Measurements from ENCODE around the gene AKAP8L. TPM values are rescaled to one million over a fixed set of nuclear protein-coding genes. Genes with fewer than 3 reads are reported as not detected.
A peak's percentile ranks its signal among the peaks of the same experiment; 100 is the strongest.

Gene AKAP8L
- total and polyA plus RNA-seq, 2 of the 8 experiments (the other 6 are each of a cell fraction or from before 2014, with no cell fraction given): 75.1 to 138 TPM

- no peak for FAIRE-seq
- POLR2A ChIA-PET (ENCODE audit: partially characterized antibody): interaction anchor here (1.6 to 5.0 kb wide), 3 partner anchors 10 to 18 kb away, joined by 4 to 71 read pairs (median 5); partner anchors contain the start of gene AKAP8L
- H2BK15ac ChIP-seq (ENCODE audit: low read length): no peak overlapping the region
- no peak overlapping the region for H4K8ac ChIP-seq (ENCODE audit: extremely low read depth, insufficient read depth, low read length)
- no peak overlapping the region for H2BK12ac ChIP-seq (ENCODE audit: low read depth, low read length)
- H3K79me1 ChIP-seq (ENCODE audit: low read depth, low read length): peaks cover 22% of the 10 kb centered on the region
- H2BK20ac ChIP-seq (ENCODE audit: low read length): no peak overlapping the region
- DNase-seq (ENCODE audit: low read depth in 1 of 2, low spot score in 2 of 2): no peak
- TF ChIP-seq SIX5 (IDR thresholded peaks at IDR 0.05; ENCODE audit: low read depth, low read length) (no peak), KDM5A (IDR thresholded peaks at IDR 0.05; ENCODE audit: low read length) (no peak), CREB1 (IDR thresholded peaks at IDR 0.05) (no peak)
- H4K20me1 ChIP-seq (replicated peaks in 1 of 2; ENCODE audit: control insufficient read depth in 1 of 2, insufficient read depth in 2 of 2, low read length in 2 of 2): peaks cover 12 to 13% of the 10 kb centered on the region in 2 experiments
- H4K91ac ChIP-seq (replicated peaks; ENCODE audit: insufficient read length, low read length): no peak overlapping the region
- no peaks in the 10 kb centered on the region for H3K9me3 ChIP-seq (ENCODE audit: insufficient read depth in 2 of 2, low read depth in 1 of 2, low read length in 1 of 2)
- H3K27me3 ChIP-seq (replicated peaks in 1 of 4; ENCODE audit: control insufficient read depth in 3 of 4, extremely low read depth in 1 of 4, insufficient read depth in 3 of 4, low read length in 3 of 4): no peaks in the 10 kb centered on the region; a peak in 1 of 7 replicates
- no peak overlapping the region for H4K5ac ChIP-seq (ENCODE audit: insufficient read length, low read depth, low read length)
- no peak overlapping the region for H3K4me3 ChIP-seq (ENCODE audit: extremely low read depth in 1 of 4, insufficient read depth in 2 of 4, low read depth in 3 of 4, low read length in 4 of 4)
- H2BK120ac ChIP-seq (replicated peaks; ENCODE audit: low read depth, low read length): no peak overlapping the region
- H3K56ac ChIP-seq (replicated peaks; ENCODE audit: insufficient read length, low read depth, low read length): no peak overlapping the region
- H3K23ac ChIP-seq (ENCODE audit: insufficient read length): no peak overlapping the region
- no peak overlapping the region for H2BK5ac ChIP-seq (ENCODE audit: low read depth, low read length)
- H3K36me3 ChIP-seq (ENCODE audit: control insufficient read depth in 2 of 4, insufficient read depth in 4 of 4, low read length in 3 of 4): peaks cover 2 to 17% (median 11%) of the 10 kb centered on the region in 4 experiments; a peak in 5 of 8 replicates
- H3K14ac ChIP-seq (ENCODE audit: insufficient read length): no peak overlapping the region
- peaks cover 10% of the 10 kb centered on the region for H3K23me2 ChIP-seq (ENCODE audit: low read depth, low read length)
- 86% methylated on average over 22 of the region's 24 CpGs; no CpG with 5 or more reads in 1 of the 2 experiments for WGBS, 2 experiments (ENCODE audit: extremely low coverage in 1 of 2, insufficient coverage in 1 of 2, insufficient read length in 1 of 2, insufficient replicate concordance in 2 of 2, low coverage in 1 of 2, low lambda C conversion rate in 2 of 2, missing lambda C conversion rate in 1 of 2)
- H3K4ac ChIP-seq (replicated peaks; ENCODE audit: insufficient read length, low read depth, low read length): no peak overlapping the region
- H3K4me2 ChIP-seq (ENCODE audit: insufficient read depth in 1 of 2, low read depth in 2 of 2, low read length in 2 of 2): no peak overlapping the region; a peak in 1 of 4 replicates
- no peak overlapping the region for H3K18ac ChIP-seq (ENCODE audit: extremely low read depth, low read length)
- CTCF ChIA-PET (ENCODE audit: partially characterized antibody): interaction anchor here (0.5 to 5.1 kb wide), 4 partner anchors 9 to 959 kb away, joined by 3 to 28 read pairs (median 4); partner anchors contain the start of gene AKAP8L
- H3K79me2 ChIP-seq (ENCODE audit: control insufficient read depth in 1 of 2, insufficient read depth in 2 of 2, low read length in 2 of 2): peaks cover 0 to 29% of the 10 kb centered on the region in 2 experiments; a peak in 2 of 4 replicates
- H2AK5ac ChIP-seq (ENCODE audit: low read depth, low read length): no peak overlapping the region
- no peak overlapping the region for H2AFZ ChIP-seq (ENCODE audit: low read length)
- peak overlapping the region in 2 of 4 experiments; percentile 8 to 19; a peak in 2 of 7 replicates for H3K9ac ChIP-seq (replicated peaks in 1 of 4; ENCODE audit: extremely low read depth in 1 of 4, low read depth in 3 of 4, low read length in 3 of 4)
- H3K4me1 ChIP-seq (replicated peaks in 1 of 4; ENCODE audit: control insufficient read depth in 3 of 4, insufficient read depth in 4 of 4, low read length in 3 of 4): peaks cover 0 to 13% (median 8%) of the 10 kb centered on the region in 4 experiments; a peak in 6 of 7 replicates
- H3K27ac ChIP-seq (ENCODE audit: low read depth, low read length): no peak overlapping the region
Measured at GRCh38 chr19:15429825-15430467, 11.2 kb upstream of the AKAP8L start.

Measured in H1 (cell line).